Pons (tissue), 1 donor: Measurements from ENCODE around the gene NAT14.

Experiments used
- DNase-seq: peaks from one replicate; pipeline ENCODE4 v3.0.0-alpha.2; 2016; ENCODE audit warnings: low spot score

The NAT14 gene

GRCh38 chr19:55453511-55454260, 31.3 kb upstream of the NAT14 start:
- DNase-seq = no peak

GRCh38 chr19:55454787-55455243, 30.2 kb upstream of the NAT14 start:
- DNase-seq = peak; percentile 80

GRCh38 chr19:55455576-55456235, 29.3 kb upstream of the NAT14 start:
- no peak for DNase-seq

GRCh38 chr19:55456347-55456746, 28.6 kb upstream of the NAT14 start:
- no peak for DNase-seq

- DNase-seq = no peak
Measured at GRCh38 chr19:55457683-55458457, 27.1 kb upstream of the NAT14 start.

GRCh38 chr19:55459551-55459949, 25.4 kb upstream of the NAT14 start:
- no peak for DNase-seq

- DNase-seq = peak; percentile 49
Measured at GRCh38 chr19:55459950-55460657, 24.9 kb upstream of the NAT14 start.

- peak; percentile 53 for DNase-seq
Measured at GRCh38 chr19:55460670-55461258, 24.2 kb upstream of the NAT14 start.

- peak; percentile 99 for DNase-seq
Measured at GRCh38 chr19:55461259-55461973, 23.6 kb upstream of the NAT14 start, which contains the start of gene ISOC2. Gene ISOC2, minus strand, starts transcription at chr19:55461642. Its CDS starts 5,156 bp downstream, at chr19:55456486.

- DNase-seq = no peak
Measured at GRCh38 chr19:55461974-55462626, 22.9 kb upstream of the NAT14 start.

GRCh38 chr19:55462722-55463121, 22.3 kb upstream of the NAT14 start:
- no peak for DNase-seq

GRCh38 chr19:55463583-55464031, 21.4 kb upstream of the NAT14 start:
- no peak for DNase-seq

- no peak for DNase-seq
Measured at GRCh38 chr19:55464039-55464661, 20.8 kb upstream of the NAT14 start.

GRCh38 chr19:55464662-55465054, 20.3 kb upstream of the NAT14 start, which contains the start of gene C19orf85:
Gene C19orf85, minus strand, starts transcription at chr19:55464751. Its CDS starts 197 bp downstream, at chr19:55464554.
- DNase-seq = no peak

GRCh38 chr19:55465460-55466240, 19.3 kb upstream of the NAT14 start:
- DNase-seq = no peak

- no peak for DNase-seq
Measured at GRCh38 chr19:55466241-55466614, 18.8 kb upstream of the NAT14 start.

GRCh38 chr19:55467236-55468053, 17.5 kb upstream of the NAT14 start:
- DNase-seq = no peak

GRCh38 chr19:55468054-55468393, 17.0 kb upstream of the NAT14 start:
- DNase-seq = no peak
